Vagina (tissue), 2 donors: ENCODE data around the gene MEI1.

Source experiments
- CTCF ChIP-seq, 3 experiments: fragments of 450-650 bp in 2 of 3; fragments of 200-600 bp in 1 of 3; sonication (generic) in 1 of 3; IDR thresholded peaks; one replicate each; pipeline ENCODE4 v1.5.1; 2017 to 2019; ENCODE audit warnings: antibody characterized with exemption in 3 of 3, mild to moderate bottlenecking in 2 of 3, moderate library complexity in 2 of 3
- POLR2A ChIP-seq, 2 donors: fragments of 450-650 bp; IDR thresholded peaks; one replicate each; pipeline ENCODE4 v1.6.1; 2017; ENCODE audit warnings: antibody characterized with exemption in 2 of 2, mild to moderate bottlenecking in 2 of 2, moderate library complexity in 2 of 2
- POLR2AphosphoS5 ChIP-seq, 2 donors: sonication (generic); formaldehyde crosslinking; IDR thresholded peaks; one replicate each; pipeline ENCODE4 v1.9.0; 2017; ENCODE audit warnings: antibody characterized with exemption in 2 of 2, mild to moderate bottlenecking in 2 of 2, low read depth in 1 of 2; ENCODE audit not compliant: insufficient read depth in 1 of 2

- no peak for TF ChIP-seq CTCF (IDR thresholded peaks at IDR 0.05)
- no peak for TF ChIP-seq POLR2AphosphoS5 (IDR thresholded peaks at IDR 0.05; ENCODE audit: insufficient read depth in 1 of 2, low read depth in 1 of 2)
- no peak for TF ChIP-seq POLR2A (IDR thresholded peaks at IDR 0.05)
Observed at GRCh38 chr22:41787331-41787730, 88.0 kb downstream of the MEI1 start.
